HepG2 (cell line): ENCODE results near the gene IL17RC. TPM values are rescaled to one million over a fixed set of nuclear protein-coding genes. Genes with fewer than 3 reads are reported as not detected.

ENCODE experiments used
- ARHGAP35 ChIP-seq: sonication (generic); formaldehyde crosslinking; IDR thresholded peaks from 2 replicates; pipeline ENCODE4 v1.9.0; 2022; ENCODE audit warnings: mild to moderate bottlenecking, inconsistent platforms, moderate library complexity, missing genetic modification reagents, borderline replicate concordance
- ARID2 ChIP-seq: sonication (generic); formaldehyde crosslinking; IDR thresholded peaks from 2 replicates; pipeline ENCODE4 v1.8.1; 2022; ENCODE audit warnings: mild to moderate bottlenecking, missing genetic modification reagents, borderline replicate concordance
- GATA4 ChIP-seq: sonication (generic); IDR thresholded peaks from 2 replicates; pipeline ENCODE4 v1.6.1; 2016; ENCODE audit warnings: antibody characterized with exemption, low read depth, borderline replicate concordance
- GLI4 ChIP-seq: sonication (generic); formaldehyde crosslinking; IDR thresholded peaks from 2 replicates; pipeline ENCODE4 v1.5.1; 2020; ENCODE audit warnings: missing genetic modification reagents, mild to moderate bottlenecking, moderate library complexity, borderline replicate concordance
- KMT2A ChIP-seq: sonication (generic); formaldehyde crosslinking; IDR thresholded peaks from 2 replicates; pipeline ENCODE4 v1.4.0; 2020; ENCODE audit warnings: missing genetic modification reagents
- KMT2B ChIP-seq: IDR thresholded peaks from 2 replicates; pipeline ENCODE4 v1.6.1; 2016; ENCODE audit warnings: missing genetic modification reagents, missing compliant biosample characterization
- MED8 ChIP-seq: sonication (generic); formaldehyde crosslinking; IDR thresholded peaks from 2 replicates; pipeline ENCODE4 v1.8.1; 2023; ENCODE audit warnings: mild to moderate bottlenecking, missing genetic modification reagents; ENCODE audit not compliant: insufficient replicate concordance
- MXD1 ChIP-seq: sonication (generic); formaldehyde crosslinking; IDR thresholded peaks from 2 replicates; pipeline ENCODE4 v1.4.0; 2020; ENCODE audit warnings: mild to moderate bottlenecking, missing genetic modification reagents
- MXD3 ChIP-seq: IDR thresholded peaks from 2 replicates; pipeline ENCODE4 v1.6.1; 2016; ENCODE audit warnings: mild to moderate bottlenecking, missing biosample characterization, missing genetic modification reagents
- MZF1 ChIP-seq: sonication (generic); formaldehyde crosslinking; IDR thresholded peaks from 2 replicates; pipeline ENCODE4 v1.8.1; 2023; ENCODE audit warnings: mild to moderate bottlenecking, missing genetic modification reagents, borderline replicate concordance
- NFYB ChIP-seq: sonication (generic); formaldehyde crosslinking; IDR thresholded peaks from 2 replicates; pipeline ENCODE4 v1.4.0; 2020; ENCODE audit warnings: missing genetic modification reagents
- SP1 ChIP-seq, 2 experiments: fragments of 450-650 bp in 1 of 2; sonication (generic) in 1 of 2; formaldehyde crosslinking in 1 of 2; IDR thresholded peaks; 2 replicates each; pipeline versions ENCODE4 v1.4.0 to v1.6.1; 2016 to 2020; ENCODE audit warnings: missing genetic modification reagents in 1 of 2
- YEATS2 ChIP-seq: sonication (generic); formaldehyde crosslinking; IDR thresholded peaks from 2 replicates; pipeline ENCODE4 v1.4.0; 2020; ENCODE audit warnings: missing genetic modification reagents, borderline replicate concordance
- ZEB1 ChIP-seq: IDR thresholded peaks from 2 replicates; pipeline ENCODE4 v1.6.1; 2012; ENCODE audit warnings: mild to moderate bottlenecking, low read depth, inconsistent platforms; ENCODE audit not compliant: insufficient replicate concordance
- ZNF292 ChIP-seq: sonication (generic); formaldehyde crosslinking; IDR thresholded peaks from 2 replicates; pipeline ENCODE4 v1.8.1; 2022; ENCODE audit warnings: mild to moderate bottlenecking, low read depth, missing genetic modification reagents, borderline replicate concordance
- ZNF501 ChIP-seq: sonication (generic); formaldehyde crosslinking; IDR thresholded peaks from 2 replicates; pipeline ENCODE4 v1.5.1; 2020; ENCODE audit warnings: mild to moderate bottlenecking, moderate library complexity, missing genetic modification reagents
- ZNF773 ChIP-seq: sonication (generic); formaldehyde crosslinking; IDR thresholded peaks from 2 replicates; pipeline ENCODE4 v1.4.0; 2020; ENCODE audit warnings: missing genetic modification reagents, borderline replicate concordance
- ZNF879 ChIP-seq: sonication (generic); formaldehyde crosslinking; IDR thresholded peaks from 2 replicates; pipeline ENCODE4 v1.8.1; 2023; ENCODE audit warnings: missing genetic modification reagents
- ZSCAN29 ChIP-seq: sonication (generic); formaldehyde crosslinking; conservative IDR thresholded peaks from 2 replicates; pipeline ENCODE4 v1.4.0; 2020; ENCODE audit warnings: mild to moderate bottlenecking, missing genetic modification reagents
- polyA plus RNA-seq, 8 experiments: library from polyadenylated mRNA; depleted of rRNA in 3 of 8; stranded (reverse) in 7 of 8; unstranded in 1 of 8; fragments of >200 nt; fragmentation: Illumina TruSeq in 4 of 8; extraction: Trizol in 4 of 8; gene quantifications; 2 replicates each; pipeline versions ENCODE4 v1.2.1 to v1.2.3, GENCODE V29; 2011 to 2016; ENCODE audit warnings: low read depth in 4 of 8, missing spikeins in 1 of 8, mixed read lengths in 1 of 8; ENCODE audit not compliant: insufficient read depth in 1 of 8
- total RNA-seq, 5 experiments: library from RNA; depleted of rRNA; stranded (reverse); fragments of >200 nt; fragmentation: Illumina TruSeq; extraction: Trizol; gene quantifications; 2 replicates each; pipeline ENCODE4 v1.2.3, GENCODE V29; 2016; ENCODE audit warnings: low read depth in 1 of 5
- TF ChIP-seq, protein P1 (sequence below): sonication (generic); formaldehyde crosslinking; IDR thresholded peaks from 2 replicates; pipeline ENCODE4 v1.8.1; 2023; ENCODE audit warnings: mild to moderate bottlenecking, moderate library complexity, missing genetic modification reagents
- TF ChIP-seq, protein P2 (sequence below): sonication (generic); formaldehyde crosslinking; IDR thresholded peaks from 2 replicates; pipeline ENCODE4 v1.5.0; 2020; ENCODE audit warnings: mild to moderate bottlenecking, missing genetic modification reagents, borderline replicate concordance
- TF ChIP-seq, protein P3 (sequence below): sonication (generic); formaldehyde crosslinking; IDR thresholded peaks from 2 replicates; pipeline ENCODE4 v1.4.0; 2020; ENCODE audit warnings: mild to moderate bottlenecking, missing genetic modification reagents

Gene IL17RC
- total and polyA plus RNA-seq, 2 of the 13 experiments (the other 11 are each of a cell fraction or from before 2014, with no cell fraction given), result 20.7 to 24.0 TPM

GRCh38 chr3:9902372-9903237 is 14.3 kb upstream of the IL17RC start, which contains the start of gene IL17RE (continued):
- TF ChIP-seq YEATS2 (CRISPR knock-in tag) (peak; percentile 41; the same call in 1 of the 2 replicates), ZNF879 (no peak), ZNF292 (peak; percentile 47; the same call in 1 of the 2 replicates), ZSCAN29 (0 out of 2 replicates have a peak, but pooled peaks have one; percentile 19), KMT2A (CRISPR knock-in tag) (no peak), GATA4 (no peak), GLI4 (peak; percentile 63; the same call in 1 of the 2 replicates), ZNF773 (CRISPR knock-in tag) (no peak), NFYB (CRISPR knock-in tag) (no peak), MXD3 (CRISPR knock-in tag) (peak; percentile 31; the same call in 1 of the 2 replicates), ZNF501 (CRISPR knock-in tag) (peak; percentile 69), SP1 (IDR thresholded peaks at IDR 0.05) (no peak), SP1 (CRISPR knock-in tag; IDR thresholded peaks at IDR 0.05) (peak; percentile 31; the same call in 1 of the 2 replicates), MED8 (CRISPR knock-in tag) (peak; percentile 45), KMT2B (CRISPR knock-in tag) (no peak), ZEB1 (peak; percentile 37), ARID2 (CRISPR knock-in tag) (no peak), MZF1 (no peak), MXD1 (CRISPR knock-in tag) (peak; percentile 88), ARHGAP35 (CRISPR knock-in tag) (0 out of 2 replicates have a peak, but pooled peaks have one; percentile 25)
- TF ChIP-seq, protein P1, sequence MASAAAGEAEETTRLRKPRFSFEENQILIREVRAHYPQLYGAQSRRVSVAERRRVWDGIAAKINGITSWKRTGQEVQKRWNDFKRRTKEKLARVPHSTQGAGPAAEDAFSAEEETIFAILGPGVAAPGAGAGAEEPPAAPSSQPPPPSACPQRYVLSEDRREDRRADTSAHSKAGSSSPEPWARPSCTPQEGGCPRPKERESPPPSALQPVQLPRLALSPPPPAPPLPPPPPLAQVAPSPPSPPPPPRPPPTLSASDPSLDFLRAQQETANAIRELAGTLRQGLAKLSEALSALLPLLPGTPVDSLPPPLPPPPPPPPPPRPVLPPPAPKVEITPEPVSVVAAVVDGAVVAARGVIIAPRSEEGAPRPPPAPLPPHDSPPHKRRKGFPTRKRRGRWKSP (CRISPR knock-in tag), result 0 out of 2 replicates have a peak, but pooled peaks have one; percentile 37
- TF ChIP-seq, protein P2, sequence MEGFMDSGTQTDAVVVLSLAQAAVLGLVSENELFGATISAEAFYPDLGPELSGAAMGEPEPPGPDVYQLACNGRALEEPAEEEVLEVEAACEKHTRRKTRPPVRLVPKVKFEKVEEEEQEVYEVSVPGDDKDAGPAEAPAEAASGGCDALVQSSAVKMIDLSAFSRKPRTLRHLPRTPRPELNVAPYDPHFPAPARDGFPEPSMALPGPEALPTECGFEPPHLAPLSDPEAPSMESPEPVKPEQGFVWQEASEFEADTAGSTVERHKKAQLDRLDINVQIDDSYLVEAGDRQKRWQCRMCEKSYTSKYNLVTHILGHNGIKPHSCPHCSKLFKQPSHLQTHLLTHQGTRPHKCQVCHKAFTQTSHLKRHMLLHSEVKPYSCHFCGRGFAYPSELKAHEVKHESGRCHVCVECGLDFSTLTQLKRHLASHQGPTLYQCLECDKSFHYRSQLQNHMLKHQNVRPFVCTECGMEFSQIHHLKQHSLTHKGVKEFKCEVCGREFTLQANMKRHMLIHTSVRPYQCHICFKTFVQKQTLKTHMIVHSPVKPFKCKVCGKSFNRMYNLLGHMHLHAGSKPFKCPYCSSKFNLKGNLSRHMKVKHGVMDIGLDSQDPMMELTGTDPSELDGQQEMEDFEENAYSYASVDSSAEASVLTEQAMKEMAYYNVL (CRISPR knock-in tag), result peak; percentile 91; the same call in 1 of the 2 replicates
- TF ChIP-seq, protein P3, sequence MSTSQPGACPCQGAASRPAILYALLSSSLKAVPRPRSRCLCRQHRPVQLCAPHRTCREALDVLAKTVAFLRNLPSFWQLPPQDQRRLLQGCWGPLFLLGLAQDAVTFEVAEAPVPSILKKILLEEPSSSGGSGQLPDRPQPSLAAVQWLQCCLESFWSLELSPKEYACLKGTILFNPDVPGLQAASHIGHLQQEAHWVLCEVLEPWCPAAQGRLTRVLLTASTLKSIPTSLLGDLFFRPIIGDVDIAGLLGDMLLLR (CRISPR knock-in tag), result peak; percentile 89; the same call in 1 of the 2 replicates
